Measurements from ENCODE around the gene ZNF710. TPM values are rescaled to one million over a fixed set of nuclear protein-coding genes. Genes with fewer than 3 reads are reported as not detected.

The ZNF710 gene
- total RNA-seq, 1 donor from 2014 or later: 14.3 TPM

GRCh38 chr15:89997079-89997478 is 4.0 kb upstream of the ZNF710 start:
- no peak for DNase-seq

- no peak for DNase-seq
These were observed 2.9 kb upstream of the ZNF710 start for GRCh38 chr15:89998141-89998661.

GRCh38 chr15:89998923-89999675 is 2.0 kb upstream of the ZNF710 start:
- DNase-seq: no peak

- DNase-seq: no peak
These were observed 1.4 kb upstream of the ZNF710 start for GRCh38 chr15:89999676-90000185.

- no peak for DNase-seq
These were observed 730 bp upstream of the ZNF710 start for GRCh38 chr15:90000186-90001001.

- no peak for DNase-seq
These were observed 731 bp downstream of the ZNF710 start for GRCh38 chr15:90001683-90002427.

- DNase-seq: no peak
These were observed 1.3 kb downstream of the ZNF710 start for GRCh38 chr15:90002428-90002844.

- no peak for DNase-seq
These were observed 2.6 kb downstream of the ZNF710 start for GRCh38 chr15:90003736-90004135.

- DNase-seq: no peak
These were observed 3.1 kb downstream of the ZNF710 start for GRCh38 chr15:90004252-90004651.

GRCh38 chr15:90004671-90005070 is 3.5 kb downstream of the ZNF710 start:
- no peak for DNase-seq

- DNase-seq: no peak
These were observed 5.3 kb downstream of the ZNF710 start for GRCh38 chr15:90006217-90007075.

- no peak for DNase-seq
These were observed 5.9 kb downstream of the ZNF710 start for GRCh38 chr15:90007076-90007460.

GRCh38 chr15:90008607-90009006 is 7.5 kb downstream of the ZNF710 start:
- no peak for DNase-seq

- DNase-seq: no peak
These were observed 8.3 kb downstream of the ZNF710 start for GRCh38 chr15:90009301-90010022.

- DNase-seq: no peak
These were observed 10.6 kb downstream of the ZNF710 start for GRCh38 chr15:90011705-90012104.

- DNase-seq: no peak
These were observed 12.4 kb downstream of the ZNF710 start for GRCh38 chr15:90013503-90013937.

GRCh38 chr15:90015294-90015693 is 14.2 kb downstream of the ZNF710 start:
- DNase-seq: no peak

GRCh38 chr15:90015749-90016148 is 14.6 kb downstream of the ZNF710 start:
- DNase-seq: no peak

GRCh38 chr15:90016721-90017120 is 15.6 kb downstream of the ZNF710 start:
- DNase-seq: no peak

- no peak for DNase-seq
These were observed 17.2 kb downstream of the ZNF710 start for GRCh38 chr15:90018216-90018831.
